Left renal pelvis (tissue), 4 donors: ENCODE results near the gene PPP2R2B. TPM values are rescaled to one million over a fixed set of nuclear protein-coding genes. Genes with fewer than 3 reads are reported as not detected.
"Not testable (repeated sequence)": the region's sequence is repeated elsewhere in the genome, so short reads cannot be mapped to it uniquely, and the experiment has no call there.

ENCODE experiments used
- DNase-seq, 4 donors: peaks; one replicate each; pipeline ENCODE4 v3.0.0-alpha.2; 2013; ENCODE audit warnings: low read depth in 4 of 4, low spot score in 3 of 4
- polyA plus RNA-seq, 4 donors: library from polyadenylated mRNA; unstranded; fragments of 120-200 nt; gene quantifications; one replicate each; pipeline ENCODE4 v1.2.1, GENCODE V29; 2013; ENCODE audit not compliant: insufficient read length in 4 of 4

Gene PPP2R2B
- polyA plus RNA-seq, 4 donors, result 9.7 to 17.0 (median 14.4) TPM

- DNase-seq, result no peak
These were observed 124.9 kb downstream of the PPP2R2B start for GRCh38 chr5:146753641-146754040.

- no peak for DNase-seq
These were observed 126.7 kb downstream of the PPP2R2B start for GRCh38 chr5:146751781-146752401.

GRCh38 chr5:146751054-146751453 is 127.5 kb downstream of the PPP2R2B start:
- no peak for DNase-seq

- DNase-seq, result no peak
These were observed 130.0 kb downstream of the PPP2R2B start for GRCh38 chr5:146748533-146748932.

GRCh38 chr5:146745931-146746577 is 132.5 kb downstream of the PPP2R2B start:
- no peak for DNase-seq

GRCh38 chr5:146744068-146744745 is 134.3 kb downstream of the PPP2R2B start:
- DNase-seq, result no peak

GRCh38 chr5:146734936-146735577 is 143.5 kb downstream of the PPP2R2B start:
- no peak for DNase-seq

GRCh38 chr5:146732962-146733361 is 145.6 kb downstream of the PPP2R2B start:
- no peak for DNase-seq

GRCh38 chr5:146731909-146732659 is 146.5 kb downstream of the PPP2R2B start:
- no peak for DNase-seq

- DNase-seq, result not testable (repeated sequence)
These were observed 149.8 kb downstream of the PPP2R2B start for GRCh38 chr5:146728746-146729145.

- DNase-seq, result no peak
These were observed 151.7 kb downstream of the PPP2R2B start for GRCh38 chr5:146726891-146727290.

GRCh38 chr5:146726020-146726419 is 152.5 kb downstream of the PPP2R2B start:
- no peak for DNase-seq

- no peak for DNase-seq
These were observed 153.5 kb downstream of the PPP2R2B start for GRCh38 chr5:146725025-146725424.

- DNase-seq, result no peak
These were observed 156.2 kb downstream of the PPP2R2B start for GRCh38 chr5:146722361-146722779.

GRCh38 chr5:146721073-146721815 is 157.3 kb downstream of the PPP2R2B start:
- DNase-seq, result no peak

GRCh38 chr5:146720107-146720506 is 158.4 kb downstream of the PPP2R2B start:
- no peak for DNase-seq

- no peak for DNase-seq
These were observed 159.4 kb downstream of the PPP2R2B start for GRCh38 chr5:146719179-146719578.

- DNase-seq, result no peak
These were observed 159.9 kb downstream of the PPP2R2B start for GRCh38 chr5:146718609-146719008.

- DNase-seq, result no peak
These were observed 160.6 kb downstream of the PPP2R2B start for GRCh38 chr5:146717951-146718350.

- DNase-seq, result no peak
These were observed 161.9 kb downstream of the PPP2R2B start for GRCh38 chr5:146716636-146717035.
